NK-92 treated with Interleukin-12 subunit alpha and Interleukin-12 subunit beta, amount 100 ng/mL, for 24 hours (cell line): Measurements from ENCODE around the gene OR2A12.
"Not testable (repeated sequence)": the region's sequence is repeated elsewhere in the genome, so short reads cannot be mapped to it uniquely, and the experiment has no call there.

Experiments
- DNase-seq: peaks from one replicate; lab custom pipeline; 2025; lab: John Stamatoyannopoulos, UW

The OR2A12 gene, protein sequence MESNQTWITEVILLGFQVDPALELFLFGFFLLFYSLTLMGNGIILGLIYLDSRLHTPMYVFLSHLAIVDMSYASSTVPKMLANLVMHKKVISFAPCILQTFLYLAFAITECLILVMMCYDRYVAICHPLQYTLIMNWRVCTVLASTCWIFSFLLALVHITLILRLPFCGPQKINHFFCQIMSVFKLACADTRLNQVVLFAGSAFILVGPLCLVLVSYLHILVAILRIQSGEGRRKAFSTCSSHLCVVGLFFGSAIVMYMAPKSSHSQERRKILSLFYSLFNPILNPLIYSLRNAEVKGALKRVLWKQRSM

DNA sequence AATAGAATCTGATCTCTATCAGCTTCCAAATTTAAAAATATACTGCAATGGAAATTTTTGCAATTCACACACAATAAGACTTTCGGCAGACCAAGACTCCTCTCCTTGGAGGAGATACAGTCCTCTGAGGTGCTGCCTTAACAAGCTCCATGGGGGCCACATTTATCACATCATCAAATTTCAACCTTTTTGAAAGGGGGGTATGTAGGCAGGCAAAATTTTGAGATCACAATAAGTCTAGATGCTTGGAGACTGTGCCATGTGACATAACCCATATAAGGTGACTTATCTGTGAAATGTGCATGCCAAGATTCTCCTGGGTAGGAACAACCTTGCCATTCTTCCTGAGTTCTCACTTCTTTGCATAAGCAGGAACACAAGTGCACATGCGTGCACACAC is at the start of gene OR2A12:
OR2A12 (plus strand) TSS at position 301 of the 400 bp plus-strand sequence. CDS start 8,830 bp downstream, outside the sequence.
- no peak for DNase-seq

DNA sequence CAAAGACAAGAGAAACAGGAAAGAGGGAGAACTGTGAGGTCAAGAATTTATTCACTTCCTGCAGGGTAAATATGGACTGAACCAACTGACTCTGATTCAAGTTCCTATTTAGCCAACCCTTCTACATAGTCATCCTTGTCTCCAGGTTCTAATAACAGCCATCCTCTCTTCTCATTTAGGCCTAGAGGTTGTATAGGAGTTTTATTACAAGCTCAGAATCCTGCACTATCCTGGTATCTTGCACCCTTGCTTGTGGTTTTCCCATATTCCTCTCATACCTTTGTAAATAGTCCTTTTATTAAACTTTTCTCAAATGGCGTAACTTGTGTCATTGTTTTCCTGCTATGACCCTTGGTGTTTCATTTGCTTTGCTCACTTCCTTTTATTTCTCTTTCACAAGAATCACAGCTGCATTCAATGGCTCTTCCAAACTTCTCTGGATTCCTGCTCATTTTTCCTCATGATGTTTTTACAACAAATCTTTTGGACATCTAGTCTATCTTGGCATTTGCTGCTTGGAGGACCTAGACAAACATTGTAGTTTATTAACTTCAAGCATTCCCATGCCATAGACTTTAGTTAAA is 49.7 kb upstream of the OR2A12 start:
- DNase-seq: no peak

DNA sequence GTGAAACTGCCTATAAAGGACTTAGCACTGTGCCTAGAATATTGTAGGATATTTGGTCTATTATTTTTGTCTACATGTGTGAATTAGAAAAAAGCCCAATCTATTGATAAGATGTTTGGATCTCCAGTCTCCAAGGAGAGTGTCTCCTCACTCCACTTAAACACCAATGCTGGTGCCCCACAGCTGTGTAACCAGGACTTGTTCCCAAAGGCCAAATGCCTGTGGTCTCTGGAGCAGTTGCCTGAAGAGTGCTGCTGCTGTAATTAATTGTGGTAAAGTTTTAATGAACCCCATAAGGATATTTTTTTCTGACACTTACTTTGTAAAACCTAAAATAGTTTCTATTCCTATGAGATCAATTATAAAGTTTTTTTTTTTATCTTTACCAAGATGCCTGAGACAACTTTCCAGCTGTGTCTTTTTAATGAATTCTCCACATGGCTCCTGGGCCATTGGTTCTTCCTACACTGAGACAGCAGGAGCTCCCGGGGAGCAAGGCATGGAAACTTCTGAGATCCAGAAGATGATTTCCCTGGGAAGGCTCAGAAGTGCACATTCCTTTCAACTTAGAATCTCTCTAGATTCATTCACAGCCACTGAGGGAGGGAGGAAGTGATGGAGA is 48.6 kb upstream of the OR2A12 start:
- no peak for DNase-seq

DNA sequence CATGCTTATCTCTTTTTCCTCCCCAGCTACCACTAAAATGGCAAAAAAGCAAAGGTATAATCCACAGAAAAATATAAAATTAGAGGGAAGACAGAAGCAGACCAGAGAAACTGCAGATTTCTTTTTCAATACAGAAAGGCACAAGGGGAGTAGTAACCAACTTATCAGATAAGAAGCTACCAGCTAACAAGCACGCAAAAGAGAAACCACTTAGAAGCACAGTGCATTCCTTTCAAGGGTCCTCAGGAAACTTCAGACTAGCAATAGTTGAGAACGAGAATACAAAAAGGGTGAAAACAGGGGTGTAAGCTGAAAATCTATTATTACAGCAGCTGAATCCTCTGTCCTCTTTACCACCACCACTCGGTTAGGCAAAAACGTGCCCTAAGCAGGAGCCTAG is 47.2 kb upstream of the OR2A12 start:
- DNase-seq: no peak

DNA sequence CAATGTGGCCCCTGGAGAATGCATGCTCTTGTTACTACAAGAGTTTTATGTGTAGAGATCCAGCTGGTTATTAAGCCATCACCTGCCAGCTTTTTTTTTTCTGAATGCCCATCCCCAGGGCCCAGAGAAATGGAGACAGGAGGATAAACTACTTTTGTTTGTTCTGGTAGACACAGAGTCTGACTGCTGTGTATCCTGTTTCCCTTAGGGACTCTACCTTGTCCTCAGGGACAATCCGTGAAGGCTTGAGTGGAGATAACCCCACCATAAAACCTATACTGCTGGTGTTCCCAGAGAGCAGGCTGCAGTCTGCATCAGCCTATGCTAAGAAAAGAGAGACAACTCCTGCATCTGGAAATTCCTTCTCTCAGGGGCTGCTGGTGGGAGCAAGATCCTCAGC is 37.4 kb upstream of the OR2A12 start, which contains the start of gene OR2A5:
OR2A5 (plus strand) TSS at position 301 of the 400 bp plus-strand sequence. CDS start 1,454 bp downstream, outside the sequence.
- DNase-seq: no peak

DNA sequence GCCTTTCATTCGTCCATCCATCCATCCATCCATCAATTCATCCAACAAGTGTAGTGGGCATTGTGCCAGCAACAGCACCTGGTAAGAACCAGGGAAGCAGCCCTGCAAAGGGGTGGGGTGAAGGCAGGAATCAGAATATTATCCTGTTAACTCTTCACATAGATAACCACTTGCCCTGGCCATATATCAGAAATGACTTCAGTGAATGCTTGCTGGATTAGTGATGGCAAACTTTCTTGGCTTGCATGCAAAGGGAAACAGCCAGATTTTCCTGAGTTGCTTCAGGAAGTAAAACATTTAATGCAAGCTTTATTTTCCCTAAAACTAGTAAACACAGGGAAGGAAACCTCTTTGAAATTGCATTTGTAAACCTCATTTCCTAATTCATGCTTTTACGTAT is 36.6 kb upstream of the OR2A12 start:
- DNase-seq: no peak

DNA sequence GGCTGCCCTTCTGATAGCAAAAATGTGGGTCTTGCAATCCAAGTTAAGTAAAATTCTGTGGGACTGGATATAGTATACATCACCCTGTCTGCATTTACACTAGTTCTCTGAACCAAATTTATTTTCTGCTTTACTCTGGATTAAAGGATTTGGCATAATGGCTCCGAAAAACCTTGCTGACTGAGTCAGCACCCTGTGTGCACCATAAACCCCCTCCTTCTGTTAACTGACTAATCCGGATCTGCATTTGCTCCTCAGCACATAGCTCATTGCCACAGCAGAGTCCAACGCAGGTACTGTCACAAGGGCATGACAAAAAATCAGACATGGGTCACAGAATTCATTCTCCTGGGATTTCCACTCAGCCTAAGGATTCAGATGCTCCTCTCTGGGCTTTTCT is 36.0 kb upstream of the OR2A12 start:
- no peak for DNase-seq

DNA sequence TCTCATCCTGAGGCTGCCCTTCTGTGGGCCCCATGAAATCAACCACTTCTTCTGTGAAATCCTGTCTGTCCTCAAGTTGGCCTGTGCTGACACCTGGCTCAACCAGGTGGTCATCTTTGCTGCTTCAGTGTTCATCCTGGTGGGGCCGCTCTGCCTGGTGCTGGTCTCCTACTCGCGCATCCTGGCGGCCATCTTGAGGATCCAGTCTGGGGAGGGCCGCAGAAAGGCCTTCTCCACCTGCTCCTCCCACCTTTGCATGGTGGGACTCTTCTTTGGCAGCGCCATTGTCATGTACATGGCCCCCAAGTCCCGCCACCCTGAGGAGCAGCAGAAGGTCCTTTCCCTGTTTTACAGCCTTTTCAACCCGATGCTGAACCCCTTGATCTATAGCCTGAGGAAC is 35.2 kb upstream of the OR2A12 start:
- DNase-seq: not testable (repeated sequence)

DNA sequence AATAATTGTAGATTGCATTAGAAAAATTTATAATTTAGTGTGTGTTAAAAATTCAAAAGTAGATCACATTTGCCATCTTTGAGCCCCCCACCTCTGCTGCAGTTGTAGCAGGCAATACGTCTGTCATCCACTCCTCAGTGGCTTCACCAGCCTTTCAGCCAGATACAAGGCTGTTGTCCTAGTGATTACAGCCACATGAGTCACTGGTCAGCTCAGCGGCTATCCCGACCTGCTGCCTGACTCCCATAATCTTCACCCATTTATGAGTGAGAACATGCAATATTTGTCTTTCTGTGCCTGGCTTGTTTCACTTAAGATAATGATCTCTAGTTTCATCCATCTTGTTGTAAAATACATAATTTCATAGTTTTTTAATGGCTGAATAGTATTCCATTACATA is 28.1 kb upstream of the OR2A12 start:
- DNase-seq: no peak

DNA sequence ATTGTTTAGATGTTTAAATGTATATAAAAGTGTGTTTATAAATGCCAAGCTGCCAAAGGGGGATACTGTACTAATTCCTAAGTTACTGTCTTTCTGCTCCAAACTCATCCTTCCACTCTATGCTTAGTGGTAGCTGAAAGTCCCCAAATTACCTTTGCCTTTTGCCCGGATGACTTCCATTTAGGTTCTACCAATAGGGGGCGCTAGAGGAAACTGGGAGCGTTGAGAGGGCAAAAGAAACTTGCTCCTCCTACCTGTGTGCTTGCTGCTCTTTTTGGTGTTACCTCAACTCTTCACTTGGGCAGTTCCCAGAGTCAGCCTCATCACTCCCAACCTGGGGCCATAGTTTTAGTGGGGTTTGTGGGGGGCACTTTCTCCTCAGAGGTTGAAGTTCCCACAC is 22.4 kb upstream of the OR2A12 start:
- DNase-seq: no peak

DNA sequence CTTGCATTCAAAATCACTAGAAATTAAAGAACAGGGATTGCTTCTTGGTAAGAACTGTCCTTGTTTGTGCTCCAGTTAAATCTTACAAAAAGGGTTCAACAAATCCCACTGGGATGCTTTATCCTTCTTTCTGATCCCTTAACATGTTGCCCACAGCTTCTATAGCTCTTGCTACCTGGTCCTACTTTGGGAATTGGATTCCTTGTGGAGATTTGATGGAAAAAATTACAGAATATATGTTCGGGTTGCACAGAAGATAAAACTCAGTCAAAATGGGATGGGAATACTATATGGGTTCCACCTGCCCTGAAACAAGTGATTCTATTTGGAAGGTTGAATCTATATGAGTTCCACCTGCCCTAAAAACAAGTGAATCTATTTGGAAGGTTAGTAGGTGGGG is 16.6 kb upstream of the OR2A12 start, which contains the start of gene OR2A25:
OR2A25 (plus strand) TSS at position 301 of the 400 bp plus-strand sequence. CDS start 4,409 bp downstream, outside the sequence.
- DNase-seq: no peak

DNA sequence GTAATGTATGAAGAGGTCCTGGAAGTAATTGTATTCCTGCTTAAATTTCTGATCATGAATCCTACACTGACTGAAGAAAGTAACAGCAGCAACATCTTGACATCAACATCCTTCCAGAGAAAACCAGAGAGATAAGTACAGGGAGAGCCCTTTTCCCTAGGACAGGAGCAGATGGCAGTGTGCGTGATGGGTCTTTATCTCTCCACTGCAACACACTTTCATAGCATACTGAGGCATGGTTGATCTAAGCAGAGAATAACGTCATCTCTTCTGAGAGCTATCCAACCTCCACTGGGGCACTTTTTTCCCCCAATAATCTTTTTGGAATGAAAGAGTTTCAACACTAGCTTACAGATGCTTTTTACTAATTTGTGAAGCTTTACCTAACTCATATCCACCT is 16.1 kb upstream of the OR2A12 start:
- no peak for DNase-seq

DNA sequence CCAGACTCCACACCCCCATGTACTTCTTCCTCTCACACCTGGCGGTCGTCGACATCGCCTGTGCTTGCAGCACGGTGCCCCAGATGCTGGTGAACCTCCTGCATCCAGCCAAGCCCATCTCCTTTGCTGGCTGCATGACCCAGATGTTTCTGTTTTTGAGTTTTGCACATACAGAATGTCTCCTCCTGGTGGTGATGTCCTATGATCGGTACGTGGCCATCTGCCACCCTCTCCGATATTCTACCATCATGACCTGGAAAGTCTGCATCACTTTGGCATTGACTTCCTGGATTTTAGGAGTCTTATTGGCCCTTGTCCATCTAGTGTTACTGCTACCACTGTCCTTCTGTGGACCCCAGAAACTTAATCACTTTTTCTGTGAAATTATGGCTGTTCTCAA is 11.7 kb upstream of the OR2A12 start:
- no peak for DNase-seq

DNA sequence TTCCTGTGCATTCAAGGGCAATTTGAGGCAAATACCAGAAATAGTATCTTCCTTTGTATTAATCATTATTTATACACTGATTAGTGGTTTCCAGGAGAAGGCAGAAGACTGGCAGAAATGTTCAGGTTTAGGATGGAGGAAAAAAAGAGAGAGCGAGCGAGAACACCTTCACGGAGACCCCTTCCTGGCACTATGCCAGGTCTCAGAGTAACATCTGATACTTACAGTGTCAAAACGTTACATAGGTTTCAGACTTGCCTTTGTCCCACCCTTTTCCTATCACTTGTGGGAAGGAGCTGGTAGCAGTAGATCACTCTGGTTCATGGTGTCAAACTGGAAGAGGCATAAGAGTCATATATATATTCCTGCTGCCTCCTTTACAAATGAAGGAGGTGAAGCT is 652 bp downstream of the OR2A12 start:
- no peak for DNase-seq

DNA sequence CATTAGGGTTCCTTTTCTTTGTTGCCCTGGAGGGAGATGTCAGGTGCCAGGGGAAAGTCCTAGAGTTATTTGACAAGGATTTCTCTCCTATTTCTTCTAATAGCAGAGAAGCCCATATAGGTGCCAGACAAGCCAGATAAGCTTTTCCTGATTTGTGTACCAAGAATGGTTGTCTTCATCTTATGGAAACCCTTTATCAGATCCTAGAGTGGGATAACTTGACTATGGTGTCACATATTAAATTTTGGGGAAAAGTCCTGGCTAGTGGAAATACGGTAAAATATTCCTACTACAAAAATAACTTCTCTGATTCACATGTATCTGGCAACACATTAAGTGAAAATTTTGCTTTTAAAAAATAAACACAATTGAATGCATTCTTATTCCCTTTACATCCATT is 1.2 kb downstream of the OR2A12 start:
- DNase-seq: no peak

DNA sequence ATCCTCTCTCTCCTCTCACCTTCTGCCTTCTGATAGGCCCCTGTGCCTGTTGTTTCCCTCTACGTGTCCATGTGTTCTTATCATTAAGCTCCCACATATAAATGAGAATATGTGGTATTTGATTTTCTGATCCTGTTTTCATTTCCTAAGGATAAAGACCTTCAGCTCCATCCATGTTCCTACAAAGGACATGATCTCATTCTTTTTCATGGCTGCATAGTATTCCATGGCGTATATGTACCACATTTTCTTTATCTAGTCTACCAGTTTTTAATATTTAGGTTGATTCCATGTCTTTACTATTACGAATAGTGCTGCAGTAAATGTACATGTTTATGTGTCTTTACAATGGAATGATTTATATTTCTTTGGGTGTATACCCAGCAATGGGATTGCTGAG is 4.6 kb downstream of the OR2A12 start:
- DNase-seq: no peak

DNA sequence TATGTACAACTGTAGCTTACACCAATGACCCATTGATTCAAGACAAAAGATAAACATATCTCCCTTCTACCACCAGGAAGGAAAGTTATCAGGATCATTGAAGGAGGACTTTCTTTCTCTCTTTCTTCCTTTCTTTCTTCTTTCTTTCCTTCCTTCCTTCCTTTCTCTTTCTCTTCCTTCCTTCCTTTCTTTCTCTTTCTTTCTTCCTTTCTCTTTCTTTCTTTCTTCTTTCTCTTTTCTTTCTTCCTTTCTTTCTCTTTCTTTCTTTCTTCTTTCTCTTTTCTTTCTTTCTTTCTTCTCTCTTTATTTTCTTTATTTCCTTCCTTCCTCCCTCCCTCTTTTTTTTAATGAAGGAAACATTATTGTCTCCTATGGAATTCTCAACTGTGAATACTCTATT is 12.7 kb downstream of the OR2A12 start:
- DNase-seq: no peak

DNA sequence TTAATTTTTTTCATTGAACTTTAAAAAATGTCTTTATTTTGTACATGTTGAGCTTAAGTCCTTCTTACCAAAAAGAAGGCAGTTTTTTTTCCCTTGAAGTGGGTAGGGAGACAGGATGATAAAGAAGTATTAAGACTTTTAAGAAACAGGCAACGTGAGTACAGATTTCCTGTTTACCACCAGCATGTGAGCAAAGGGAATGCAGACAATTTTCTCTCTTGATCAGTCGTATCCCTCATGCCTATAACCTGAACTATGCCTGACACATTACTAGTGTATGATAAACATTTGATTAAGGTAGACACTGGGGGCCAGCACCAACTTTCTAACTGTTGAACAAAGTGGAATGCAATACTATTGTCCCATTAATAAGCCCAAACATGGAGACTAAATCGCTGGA is 14.5 kb downstream of the OR2A12 start:
- DNase-seq: no peak

DNA sequence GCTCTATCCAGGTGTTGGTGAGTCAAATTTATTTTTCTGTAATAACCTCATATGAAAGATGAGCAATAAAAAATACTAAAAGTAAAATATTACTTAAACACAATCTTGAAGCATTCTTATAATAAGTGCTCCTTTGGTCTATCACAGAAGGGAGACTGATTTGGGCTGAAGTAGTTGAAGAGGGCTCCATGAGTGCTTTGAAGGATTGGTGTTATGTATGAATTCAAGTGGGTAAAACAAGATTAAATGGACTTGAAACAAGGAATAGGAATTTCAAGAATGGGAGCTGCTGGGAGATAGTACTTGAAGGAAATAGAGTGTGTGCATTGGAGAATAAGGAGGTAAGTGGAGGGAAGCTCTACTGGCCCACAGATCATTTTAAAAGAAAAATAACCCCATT is 16.0 kb downstream of the OR2A12 start:
- no peak for DNase-seq

DNA sequence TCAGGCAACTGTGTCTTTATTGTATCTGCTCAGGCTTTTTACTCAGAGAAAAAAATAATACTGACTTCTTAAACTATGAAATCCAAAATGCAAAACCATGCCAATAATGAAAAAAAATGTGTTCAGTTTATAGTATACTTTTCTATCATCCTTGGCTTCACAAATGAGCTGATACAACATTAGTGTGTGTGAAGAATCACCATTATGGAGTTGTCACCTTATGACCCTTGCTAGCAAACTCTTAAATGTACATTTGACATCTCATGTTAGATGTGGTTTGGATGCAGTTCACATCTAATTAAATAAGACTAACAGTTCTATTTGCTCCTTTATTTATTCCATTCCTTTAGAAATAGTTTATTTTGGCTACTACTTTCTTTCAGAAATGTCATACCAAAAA is 19.1 kb downstream of the OR2A12 start:
- no peak for DNase-seq

DNA sequence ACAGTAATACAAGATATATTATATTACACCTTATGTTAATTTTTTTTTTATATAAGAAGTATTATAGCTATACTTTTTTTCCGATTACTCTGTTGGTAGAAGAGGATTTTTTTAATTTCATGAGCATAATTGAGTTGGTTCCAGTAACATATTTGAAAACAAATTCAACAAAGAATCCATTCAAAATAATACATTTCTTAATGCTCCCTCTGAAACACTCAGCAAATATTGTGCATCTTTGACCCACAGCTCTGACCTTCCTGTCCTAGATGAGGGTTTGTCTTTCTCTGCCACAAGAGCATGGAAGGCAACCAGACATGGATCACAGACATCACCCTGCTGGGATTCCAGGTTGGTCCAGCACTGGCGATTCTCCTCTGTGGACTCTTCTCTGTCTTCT is 23.2 kb downstream of the OR2A12 start, which contains the start of gene OR2A2:
OR2A2 (plus strand) TSS at position 301 of the 400 bp plus-strand sequence; CDS start at position 301, 0 bp downstream.
- no peak for DNase-seq

DNA sequence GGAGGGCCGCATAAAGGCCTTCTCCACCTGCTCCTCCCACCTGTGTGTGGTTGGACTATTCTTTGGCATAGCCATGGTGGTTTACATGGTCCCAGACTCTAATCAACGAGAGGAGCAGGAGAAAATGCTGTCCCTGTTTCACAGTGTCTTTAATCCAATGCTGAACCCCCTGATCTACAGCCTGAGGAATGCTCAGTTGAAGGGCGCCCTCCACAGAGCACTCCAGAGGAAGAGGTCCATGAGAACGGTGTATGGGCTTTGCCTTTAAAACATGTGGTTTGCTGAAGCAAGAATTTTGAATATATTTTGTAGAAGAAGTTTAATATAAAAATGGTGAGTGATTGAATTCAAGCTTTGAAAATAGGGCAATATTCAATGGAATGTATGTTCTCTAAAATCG is 24.2 kb downstream of the OR2A12 start:
- DNase-seq: no peak

DNA sequence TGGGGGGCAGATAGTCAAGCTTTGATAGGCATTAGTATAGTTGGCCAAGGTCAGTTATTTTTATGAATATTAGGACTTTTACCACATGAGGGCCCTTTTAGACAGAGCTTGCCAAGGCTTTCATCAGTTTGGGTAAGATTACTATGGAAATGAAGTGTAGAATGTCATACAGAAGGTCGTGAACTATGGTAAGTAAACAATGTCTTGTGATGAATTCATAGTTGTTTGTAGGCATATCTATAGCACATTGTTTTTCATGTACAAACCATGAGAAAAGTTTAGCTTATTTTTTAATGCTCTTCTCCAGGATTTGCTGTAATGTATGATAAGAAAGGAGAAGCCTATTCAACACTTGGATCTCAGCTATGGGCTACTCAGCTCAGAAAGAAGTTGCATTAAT is 27.6 kb downstream of the OR2A12 start:
- DNase-seq: no peak
